UCSD-AML1 (cell line): ENCODE results near the gene SPC24.
A peak's percentile ranks its signal among the peaks of the same experiment; 100 is the strongest.
"Not testable (repeated sequence)": the region's sequence is repeated elsewhere in the genome, so short reads cannot be mapped to it uniquely, and the experiment has no call there.

Experiments
- DNase-seq: peaks from one replicate; lab custom pipeline; 2025; ENCODE audit not compliant: unreplicated experiment; lab: John Stamatoyannopoulos, UW

The SPC24 gene

GRCh38 chr19:11131471-11131870 is 24.1 kb downstream of the SPC24 start:
- DNase-seq, result no peak

- peak; percentile 71 for DNase-seq
These were observed 24.6 kb downstream of the SPC24 start for GRCh38 chr19:11130824-11131455.

- DNase-seq, result no peak
These were observed 27.7 kb downstream of the SPC24 start for GRCh38 chr19:11127905-11128304.

GRCh38 chr19:11125994-11126685 is 29.4 kb downstream of the SPC24 start:
- DNase-seq, result peak; percentile 58

GRCh38 chr19:11124157-11124556 is 31.4 kb downstream of the SPC24 start:
- not testable (repeated sequence) for DNase-seq

- DNase-seq, result no peak
These were observed 32.5 kb downstream of the SPC24 start for GRCh38 chr19:11123114-11123513.

- not testable (repeated sequence) for DNase-seq
These were observed 33.6 kb downstream of the SPC24 start for GRCh38 chr19:11121963-11122362.

- DNase-seq, result no peak
These were observed 39.1 kb downstream of the SPC24 start for GRCh38 chr19:11116507-11116906.

GRCh38 chr19:11115895-11116446 is 39.6 kb downstream of the SPC24 start:
- no peak for DNase-seq

- no peak for DNase-seq
These were observed 40.5 kb downstream of the SPC24 start for GRCh38 chr19:11115042-11115441.

GRCh38 chr19:11113140-11113708 is 42.4 kb downstream of the SPC24 start:
- DNase-seq, result no peak

GRCh38 chr19:11111771-11112144 is 43.8 kb downstream of the SPC24 start:
- no peak for DNase-seq

- no peak for DNase-seq
These were observed 44.3 kb downstream of the SPC24 start for GRCh38 chr19:11111117-11111770.

GRCh38 chr19:11108746-11109145 is 46.8 kb downstream of the SPC24 start:
- DNase-seq, result no peak

GRCh38 chr19:11106477-11106876 is 49.1 kb downstream of the SPC24 start:
- no peak for DNase-seq

- DNase-seq, result no peak
These were observed 50.5 kb downstream of the SPC24 start for GRCh38 chr19:11105014-11105636.

- not testable (repeated sequence) for DNase-seq
These were observed 51.9 kb downstream of the SPC24 start for GRCh38 chr19:11103667-11104066.

- DNase-seq, result no peak
These were observed 52.6 kb downstream of the SPC24 start for GRCh38 chr19:11102944-11103343.

- DNase-seq, result no peak
These were observed 54.5 kb downstream of the SPC24 start for GRCh38 chr19:11101057-11101456.

GRCh38 chr19:11100049-11100448 is 55.5 kb downstream of the SPC24 start:
- DNase-seq, result no peak

GRCh38 chr19:11098861-11099260 is 56.7 kb downstream of the SPC24 start:
- DNase-seq, result no peak
